GM21381 (cell line): ENCODE results near the gene TNKS2.
"Not testable (repeated sequence)": the region's sequence is repeated elsewhere in the genome, so short reads cannot be mapped to it uniquely, and the experiment has no call there.

Experiments used
- ATAC-seq: cut with Tn5 transposase; IDR thresholded peaks from one replicate; pipeline ENCODE4 v1.9.1; 2021; ENCODE audit warnings: mild to moderate bottlenecking, moderate library complexity; ENCODE audit not compliant: unreplicated experiment

The TNKS2 gene

GRCh38 chr10:91796331-91797047 lies 1.7 kb upstream of the TNKS2 start:
- ATAC-seq: peak; percentile 32

GRCh38 chr10:91797048-91797690 lies 1.1 kb upstream of the TNKS2 start:
- no peak for ATAC-seq

- ATAC-seq: peak; percentile 45
These were observed 704 bp downstream of the TNKS2 start for GRCh38 chr10:91798649-91799611.

- ATAC-seq: no peak
These were observed 1.4 kb downstream of the TNKS2 start for GRCh38 chr10:91799612-91799975.

- no peak for ATAC-seq
These were observed 2.0 kb downstream of the TNKS2 start for GRCh38 chr10:91800182-91800581.

- ATAC-seq: no peak
These were observed 2.5 kb downstream of the TNKS2 start for GRCh38 chr10:91800756-91801155.

- no peak for ATAC-seq
These were observed 5.3 kb downstream of the TNKS2 start for GRCh38 chr10:91803386-91804125.

- ATAC-seq: no peak
These were observed 5.9 kb downstream of the TNKS2 start for GRCh38 chr10:91804126-91804510.

GRCh38 chr10:91805110-91805838 lies 7.0 kb downstream of the TNKS2 start:
- no peak for ATAC-seq

- not testable (repeated sequence) for ATAC-seq
These were observed 9.0 kb downstream of the TNKS2 start for GRCh38 chr10:91807264-91807663.

GRCh38 chr10:91813251-91813650 lies 15.0 kb downstream of the TNKS2 start:
- ATAC-seq: no peak

GRCh38 chr10:91816981-91817380 lies 18.8 kb downstream of the TNKS2 start:
- no peak for ATAC-seq

GRCh38 chr10:91820144-91820543 lies 21.9 kb downstream of the TNKS2 start:
- no peak for ATAC-seq

GRCh38 chr10:91824076-91824475 lies 25.9 kb downstream of the TNKS2 start:
- no peak for ATAC-seq

GRCh38 chr10:91829268-91829667 lies 31.0 kb downstream of the TNKS2 start:
- ATAC-seq: no peak

- no peak for ATAC-seq
These were observed 40.0 kb downstream of the TNKS2 start for GRCh38 chr10:91838199-91838598.

- ATAC-seq: no peak
These were observed 44.9 kb downstream of the TNKS2 start for GRCh38 chr10:91843083-91843482.

GRCh38 chr10:91856637-91857036 lies 58.4 kb downstream of the TNKS2 start:
- ATAC-seq: no peak

- no peak for ATAC-seq
These were observed 62.7 kb downstream of the TNKS2 start for GRCh38 chr10:91860885-91861284.

GRCh38 chr10:91864099-91864498 lies 65.9 kb downstream of the TNKS2 start:
- ATAC-seq: no peak
